ENCODE results near the gene HTRA3. TPM values are rescaled to one million over a fixed set of nuclear protein-coding genes. Genes with fewer than 3 reads are reported as not detected.

Gene HTRA3
- total RNA-seq, 2 donors from 2014 or later = 6.0 to 18.9 TPM

GRCh38 chr4:8353912-8354453 lies 84.4 kb downstream of the HTRA3 start:
- H3K27ac ChIP-seq = peak overlapping the region in 1 of 2 donors; percentile 90
- intact Hi-C loops (cut with DNase I) = no loop called here
- no peaks in the 10 kb centered on the region for H3K27me3 ChIP-seq (replicated peaks; ENCODE audit: insufficient read depth)
- H3K4me3 ChIP-seq = no peak overlapping the region
- H3K36me3 ChIP-seq = no peaks in the 10 kb centered on the region
- peaks cover 45% of the 10 kb centered on the region for H3K4me1 ChIP-seq (replicated peaks)
- no peaks in the 10 kb centered on the region for H3K9me3 ChIP-seq
- WGBS = 58% methylated on average over 12 of the region's 12 CpGs
- TF ChIP-seq CTCF (IDR thresholded peaks at IDR 0.05) (no peak), POLR2A (IDR thresholded peaks at IDR 0.05) (no peak), POLR2AphosphoS5 (IDR thresholded peaks at IDR 0.05) (no peak)
- DNase-seq (ENCODE audit: low spot score) = no peak

- Histone ChIP-seq H3K36me3 (no peaks in the 10 kb centered on the region), H3K27ac (peak overlapping the region in 1 of 2 donors; percentile 0), H3K4me1 (replicated peaks) (peaks cover 40% of the 10 kb centered on the region), H3K27me3 (replicated peaks; ENCODE audit: insufficient read depth) (no peaks in the 10 kb centered on the region), H3K4me3 (no peak overlapping the region), H3K9me3 (no peaks in the 10 kb centered on the region)
- WGBS = 35% methylated on average over 6 of the region's 6 CpGs
- no peak for TF ChIP-seq CTCF (IDR thresholded peaks at IDR 0.05)
- no peak for TF ChIP-seq POLR2A (IDR thresholded peaks at IDR 0.05)
- TF ChIP-seq POLR2AphosphoS5 (IDR thresholded peaks at IDR 0.05) = no peak
- intact Hi-C loops (cut with DNase I) = no loop called here
- no peak for DNase-seq (ENCODE audit: low spot score)
These were observed 85.8 kb downstream of the HTRA3 start for GRCh38 chr4:8355306-8355705.

GRCh38 chr4:8355864-8356565 lies 86.5 kb downstream of the HTRA3 start:
- TF ChIP-seq POLR2A (IDR thresholded peaks at IDR 0.05) (no peak), CTCF (IDR thresholded peaks at IDR 0.05) (no peak), POLR2AphosphoS5 (IDR thresholded peaks at IDR 0.05) (peak; percentile 16)
- DNase-seq (ENCODE audit: low spot score) = peak; percentile 46
- H3K27ac ChIP-seq = peak overlapping the region in 1 of 2 donors; percentile 0
- no peaks in the 10 kb centered on the region for H3K36me3 ChIP-seq
- no peaks in the 10 kb centered on the region for H3K9me3 ChIP-seq
- 32% methylated on average over 8 of the region's 8 CpGs for WGBS
- peaks cover 33% of the 10 kb centered on the region for H3K4me1 ChIP-seq (replicated peaks)
- H3K27me3 ChIP-seq (replicated peaks; ENCODE audit: insufficient read depth) = no peaks in the 10 kb centered on the region
- intact Hi-C loops (cut with DNase I) = no loop called here
- no peak overlapping the region for H3K4me3 ChIP-seq

Other genes with a start within 250 kb of the HTRA3 start
- gene ABLIM2, start 110.9 kb upstream of the HTRA3 start, total RNA-seq = 1 to 10 TPM; 2.6 to 7.3 TPM
- gene SH3TC1, start 70.5 kb upstream of the HTRA3 start, total RNA-seq = 10 to 100 TPM; 22.4 to 37.5 TPM
- 10 to 100 TPM; 65.7 to 75.4 TPM for gene ACOX3, start 171.0 kb downstream of the HTRA3 start, total RNA-seq
- 10 to 100 TPM; 35.2 to 63.9 TPM for gene TRMT44, start 171.0 kb downstream of the HTRA3 start, total RNA-seq